Measurements from ENCODE around the gene TMEM100.
"Not testable (repeated sequence)": the region's sequence is repeated elsewhere in the genome, so short reads cannot be mapped to it uniquely, and the experiment has no call there.

Gene TMEM100

GRCh38 chr17:55683550-55684315 is 38.9 kb downstream of the TMEM100 start:
- DNase-seq: no peak

- no peak for DNase-seq
These were observed 41.3 kb downstream of the TMEM100 start for GRCh38 chr17:55681342-55681700.

- no peak for DNase-seq
These were observed 41.9 kb downstream of the TMEM100 start for GRCh38 chr17:55680686-55681341.

GRCh38 chr17:55677446-55677845 is 45.2 kb downstream of the TMEM100 start:
- no peak for DNase-seq

- no peak for DNase-seq
These were observed 46.4 kb downstream of the TMEM100 start for GRCh38 chr17:55676274-55676673.

- DNase-seq: peak; percentile 90
These were observed 48.7 kb downstream of the TMEM100 start for GRCh38 chr17:55673743-55674506.

- peak; percentile 77 for DNase-seq
These were observed 49.8 kb downstream of the TMEM100 start for GRCh38 chr17:55672585-55673501.

GRCh38 chr17:55672010-55672409 is 50.7 kb downstream of the TMEM100 start:
- not testable (repeated sequence) for DNase-seq
